Mesothelial cell of epicardium (in vitro differentiated cells): Measurements from ENCODE around the gene DOCK2. TPM values are rescaled to one million over a fixed set of nuclear protein-coding genes. Genes with fewer than 3 reads are reported as not detected.
"Not testable (repeated sequence)": the region's sequence is repeated elsewhere in the genome, so short reads cannot be mapped to it uniquely, and the experiment has no call there.

Experiments
- DNase-seq, 2 experiments: peaks; one replicate each; pipeline ENCODE4 v3.0.0; 2021; ENCODE audit warnings: low spot score in 2 of 2; ENCODE audit not compliant: unreplicated experiment in 2 of 2
- H3K27ac Mint-ChIP-seq: 2 replicates; pipeline ENCODE4 v1.8.0; 2021; ENCODE audit warnings: mixed read lengths
- H3K27me3 Mint-ChIP-seq: 2 replicates; pipeline ENCODE4 v1.8.0; 2021; ENCODE audit warnings: low read depth, mixed read lengths
- H3K36me3 Mint-ChIP-seq: 2 replicates; pipeline ENCODE4 v1.8.0; 2021; ENCODE audit warnings: mixed read lengths
- H3K4me1 Mint-ChIP-seq: 2 replicates; pipeline ENCODE4 v1.8.0; 2021; ENCODE audit warnings: mixed read lengths
- H3K4me3 Mint-ChIP-seq: 2 replicates; pipeline ENCODE4 v1.8.0; 2021; ENCODE audit warnings: mild to moderate bottlenecking, moderate library complexity, mixed read lengths
- H3K9me3 Mint-ChIP-seq: 2 replicates; pipeline ENCODE4 v1.8.0; 2021; ENCODE audit warnings: mixed read lengths
- total RNA-seq: library from RNA; stranded (reverse); gene quantifications from 3 replicates; pipeline ENCODE4 v1.2.1, GENCODE V29; 2021
- TF ChIP-seq, protein P1 (sequence below): fragments of 200-600 bp; sonication (generic); IDR thresholded peaks from one replicate; pipeline ENCODE4 v1.5.0; 2021; ENCODE audit warnings: antibody characterized with exemption; ENCODE audit not compliant: unreplicated experiment

Gene DOCK2
- total RNA-seq, 1 donor from 2014 or later, result 0.25 TPM

DNA sequence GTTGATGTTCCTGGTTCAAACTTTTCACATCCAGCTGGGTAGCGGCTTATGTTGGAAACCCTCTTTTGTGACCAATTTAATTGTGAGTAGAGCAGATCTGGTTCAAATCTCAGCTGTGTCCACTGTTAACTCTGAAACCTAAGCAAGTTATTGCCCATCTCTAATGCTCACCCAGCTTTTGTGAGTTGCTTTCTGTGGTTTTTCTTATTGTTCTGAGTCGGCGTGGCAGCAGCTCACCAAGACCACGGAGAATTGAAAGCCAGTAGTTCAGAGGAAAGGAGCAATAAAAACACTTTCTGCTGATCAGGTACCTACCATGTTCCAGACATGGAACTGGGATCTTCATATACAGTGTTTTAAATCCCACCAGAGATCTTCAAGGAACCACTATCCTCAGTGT is 114.4 kb downstream of the DOCK2 start:
- no peak overlapping the region for H3K4me3 Mint-ChIP-seq
- H3K27ac Mint-ChIP-seq, result no peak overlapping the region
- TF ChIP-seq, protein P1, sequence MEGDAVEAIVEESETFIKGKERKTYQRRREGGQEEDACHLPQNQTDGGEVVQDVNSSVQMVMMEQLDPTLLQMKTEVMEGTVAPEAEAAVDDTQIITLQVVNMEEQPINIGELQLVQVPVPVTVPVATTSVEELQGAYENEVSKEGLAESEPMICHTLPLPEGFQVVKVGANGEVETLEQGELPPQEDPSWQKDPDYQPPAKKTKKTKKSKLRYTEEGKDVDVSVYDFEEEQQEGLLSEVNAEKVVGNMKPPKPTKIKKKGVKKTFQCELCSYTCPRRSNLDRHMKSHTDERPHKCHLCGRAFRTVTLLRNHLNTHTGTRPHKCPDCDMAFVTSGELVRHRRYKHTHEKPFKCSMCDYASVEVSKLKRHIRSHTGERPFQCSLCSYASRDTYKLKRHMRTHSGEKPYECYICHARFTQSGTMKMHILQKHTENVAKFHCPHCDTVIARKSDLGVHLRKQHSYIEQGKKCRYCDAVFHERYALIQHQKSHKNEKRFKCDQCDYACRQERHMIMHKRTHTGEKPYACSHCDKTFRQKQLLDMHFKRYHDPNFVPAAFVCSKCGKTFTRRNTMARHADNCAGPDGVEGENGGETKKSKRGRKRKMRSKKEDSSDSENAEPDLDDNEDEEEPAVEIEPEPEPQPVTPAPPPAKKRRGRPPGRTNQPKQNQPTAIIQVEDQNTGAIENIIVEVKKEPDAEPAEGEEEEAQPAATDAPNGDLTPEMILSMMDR, result no peak
- H3K4me1 Mint-ChIP-seq, result no peaks in the 10 kb centered on the region
- no peak for DNase-seq
- H3K36me3 Mint-ChIP-seq, result no peaks in the 10 kb centered on the region
- H3K9me3 Mint-ChIP-seq, result no peaks in the 10 kb centered on the region
- peaks cover 61% of the 10 kb centered on the region for H3K27me3 Mint-ChIP-seq

DNA sequence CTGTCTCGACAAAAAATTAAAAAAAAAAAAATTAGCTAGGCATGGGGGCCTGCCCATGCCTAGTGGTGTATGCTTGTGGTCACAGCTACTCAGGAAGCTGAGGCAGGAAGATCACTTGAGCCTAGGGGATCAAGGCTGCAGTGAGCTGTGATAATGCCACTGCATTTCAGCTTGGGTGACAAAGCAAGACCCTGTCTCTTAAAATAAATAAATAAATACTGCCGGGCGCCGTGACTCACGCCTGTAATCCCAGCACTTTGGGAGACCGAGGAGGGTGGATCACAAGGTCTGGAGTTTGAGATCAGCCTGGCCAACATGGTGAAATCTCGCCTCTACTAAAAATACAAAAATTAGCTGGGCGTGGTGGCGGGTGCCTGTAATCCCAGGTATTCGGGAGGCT is 115.5 kb downstream of the DOCK2 start:
- not testable (repeated sequence) for H3K9me3 Mint-ChIP-seq, H3K4me3 Mint-ChIP-seq, DNase-seq, H3K36me3 Mint-ChIP-seq, H3K27ac Mint-ChIP-seq, H3K4me1 Mint-ChIP-seq
- H3K27me3 Mint-ChIP-seq, result peaks cover 54% of the 10 kb centered on the region

DNA sequence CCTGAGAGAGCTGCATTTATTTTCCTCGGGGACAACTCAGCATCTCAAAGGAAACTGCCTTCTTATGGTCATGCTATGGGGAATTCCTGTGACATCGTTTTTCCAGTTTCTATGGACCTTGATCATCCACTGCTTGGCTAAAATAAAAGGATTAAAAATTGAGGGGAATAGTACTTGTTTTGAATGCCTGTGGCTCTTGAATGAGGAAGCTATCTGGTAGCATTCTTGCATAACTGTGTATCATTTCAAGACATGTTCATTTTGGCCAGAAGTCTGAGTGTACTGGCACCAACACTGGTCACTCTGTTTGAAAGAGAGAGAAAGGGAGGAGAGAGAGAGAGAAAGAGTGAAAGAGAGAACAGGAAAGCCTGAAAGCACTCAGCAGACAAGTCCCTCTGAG is 116.7 kb downstream of the DOCK2 start:
- no peaks in the 10 kb centered on the region for H3K9me3 Mint-ChIP-seq
- no peak overlapping the region for H3K4me3 Mint-ChIP-seq
- no peak for DNase-seq
- no peaks in the 10 kb centered on the region for H3K4me1 Mint-ChIP-seq
- TF ChIP-seq, protein P1, result no peak
- H3K36me3 Mint-ChIP-seq, result no peaks in the 10 kb centered on the region
- peaks cover 52% of the 10 kb centered on the region for H3K27me3 Mint-ChIP-seq
- no peak overlapping the region for H3K27ac Mint-ChIP-seq

DNA sequence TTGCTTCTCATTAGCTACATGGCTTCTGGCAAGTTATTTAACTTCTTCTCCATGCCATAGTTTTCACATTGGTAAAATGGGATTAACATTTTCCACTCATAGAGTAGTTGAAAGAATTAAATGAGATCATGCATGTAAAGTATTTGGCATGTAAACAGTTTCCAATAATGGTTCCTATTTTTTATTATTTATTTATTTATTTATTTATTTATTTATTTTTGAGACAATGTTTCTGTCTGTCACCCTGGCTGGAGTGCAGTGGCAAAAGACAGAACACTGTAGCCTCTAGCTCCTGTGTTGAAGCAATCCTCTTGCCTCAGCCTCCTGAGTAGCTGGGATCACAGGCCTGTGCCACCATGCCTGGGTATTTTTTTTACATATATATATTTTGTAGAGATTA is 117.7 kb downstream of the DOCK2 start:
- Mint-ChIP-seq H3K4me1 (no peaks in the 10 kb centered on the region), H3K27me3 (peaks cover 50% of the 10 kb centered on the region), H3K27ac (no peak overlapping the region), H3K9me3 (no peaks in the 10 kb centered on the region), H3K36me3 (no peaks in the 10 kb centered on the region), H3K4me3 (no peak overlapping the region)
- DNase-seq, result no peak
- TF ChIP-seq, protein P1, result no peak

DNA sequence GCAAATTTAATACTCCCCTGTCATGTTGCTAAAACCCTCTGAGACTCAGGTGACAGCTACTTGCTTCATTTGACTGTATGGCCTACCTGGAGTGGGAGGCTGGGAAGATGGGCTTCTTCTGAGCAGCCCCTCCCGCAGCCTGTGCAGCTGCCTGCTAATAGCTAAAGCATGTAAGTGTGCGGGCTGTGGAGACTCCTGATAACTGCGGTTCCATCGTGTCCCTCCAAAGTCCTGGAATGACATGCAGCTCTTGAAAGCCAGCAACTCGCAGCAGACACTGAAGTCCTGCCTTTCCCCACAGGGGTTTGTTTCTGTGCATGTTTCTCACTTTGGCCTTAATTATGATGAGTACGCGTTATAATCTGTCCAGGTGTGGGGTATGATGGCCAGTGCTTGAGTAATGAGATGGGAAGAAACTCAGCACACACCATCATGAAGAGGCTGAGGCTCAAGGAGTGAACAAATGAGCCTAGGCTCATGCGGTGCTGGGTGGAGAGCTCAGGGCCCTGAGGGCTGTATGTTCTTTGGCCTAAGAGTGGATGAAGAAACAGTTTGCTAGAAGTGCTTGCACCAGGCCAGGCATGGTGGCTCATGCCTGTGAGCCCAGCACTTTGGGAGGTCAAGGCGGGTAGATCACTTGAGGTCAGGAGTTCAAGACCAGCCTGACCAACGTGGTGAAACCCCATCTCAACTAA is 119.1 kb downstream of the DOCK2 start:
- no peak overlapping the region for H3K4me3 Mint-ChIP-seq
- no peak for DNase-seq
- no peak overlapping the region for H3K27ac Mint-ChIP-seq
- peaks cover 46% of the 10 kb centered on the region for H3K27me3 Mint-ChIP-seq
- no peaks in the 10 kb centered on the region for H3K4me1 Mint-ChIP-seq
- TF ChIP-seq, protein P1, result no peak
- H3K36me3 Mint-ChIP-seq, result no peaks in the 10 kb centered on the region
- no peaks in the 10 kb centered on the region for H3K9me3 Mint-ChIP-seq

DNA sequence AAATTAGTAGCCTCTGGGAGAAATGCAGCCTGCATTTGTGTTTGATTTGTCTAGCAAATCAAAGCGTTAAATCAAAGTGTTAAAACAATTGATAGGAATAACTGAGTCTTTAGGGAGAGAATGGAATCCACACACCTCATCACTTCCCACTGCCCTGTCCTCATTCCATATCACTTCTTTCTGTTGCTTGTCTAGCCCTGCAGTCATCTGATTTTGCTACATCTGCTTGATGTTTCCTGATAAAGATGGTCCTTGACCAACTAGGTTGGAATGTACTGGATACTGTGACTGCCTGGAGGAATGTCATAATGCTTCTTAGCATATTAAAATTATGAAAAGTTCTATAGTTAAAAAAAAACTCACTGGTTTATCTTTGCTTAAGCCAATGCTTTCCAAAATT is 119.9 kb downstream of the DOCK2 start:
- no peak for DNase-seq
- H3K27me3 Mint-ChIP-seq, result peaks cover 45% of the 10 kb centered on the region
- no peak overlapping the region for H3K4me3 Mint-ChIP-seq
- no peaks in the 10 kb centered on the region for H3K36me3 Mint-ChIP-seq
- no peak overlapping the region for H3K27ac Mint-ChIP-seq
- TF ChIP-seq, protein P1, result no peak
- no peaks in the 10 kb centered on the region for H3K4me1 Mint-ChIP-seq
- no peaks in the 10 kb centered on the region for H3K9me3 Mint-ChIP-seq
